Mesendoderm (in vitro differentiated cells): ENCODE measurements around the gene TMEM141.
"Not testable (repeated sequence)": the region's sequence is repeated elsewhere in the genome, so short reads cannot be mapped to it uniquely, and the experiment has no call there.

Experiments
- DNase-seq: peaks from one replicate; pipeline ENCODE4 v3.0.0; 2013
- H2AK5ac ChIP-seq: 2 replicates; pipeline ENCODE4 v1.6.1; 2013; ENCODE audit warnings: low read length, inconsistent platforms
- H2BK120ac ChIP-seq: 2 replicates; pipeline ENCODE4 v1.6.1; 2013; ENCODE audit warnings: low read depth, mild to moderate bottlenecking, low read length, moderate library complexity, mixed read lengths
- H2BK15ac ChIP-seq: replicated peaks from 2 replicates; pipeline ENCODE4 v1.6.1; 2013; ENCODE audit warnings: low read depth, mild to moderate bottlenecking, moderate library complexity
- H2BK5ac ChIP-seq: 2 replicates; pipeline ENCODE4 v1.6.1; 2013; ENCODE audit warnings: low read length, inconsistent platforms
- H3K18ac ChIP-seq: 2 replicates; pipeline ENCODE4 v1.6.1; 2013; ENCODE audit warnings: mild to moderate bottlenecking, low read length, mixed read lengths
- H3K23ac ChIP-seq: one replicate; pipeline ENCODE4 v1.6.1; 2013; ENCODE audit warnings: low read length
- H3K27ac ChIP-seq: 2 replicates; pipeline ENCODE4 v1.5.1; 2013; ENCODE audit warnings: low read depth, mild to moderate bottlenecking, inconsistent platforms, low read length, moderate library complexity
- H3K27me3 ChIP-seq: 2 replicates; pipeline ENCODE4 v1.6.1; 2013; ENCODE audit warnings: low read length, control low read depth, mild to moderate bottlenecking, inconsistent platforms; ENCODE audit not compliant: insufficient read depth, poor library complexity
- H3K36me3 ChIP-seq: 2 replicates; pipeline ENCODE4 v1.6.1; 2013; ENCODE audit warnings: low read length, inconsistent platforms; ENCODE audit not compliant: control insufficient read depth, insufficient read depth
- H3K4ac ChIP-seq: one replicate; pipeline ENCODE4 v1.6.1; 2013; ENCODE audit warnings: low read depth, mild to moderate bottlenecking, low read length, moderate library complexity
- H3K4me1 ChIP-seq: 2 replicates; pipeline ENCODE4 v1.6.1; 2013; ENCODE audit warnings: low read depth, low read length, inconsistent platforms; ENCODE audit not compliant: control insufficient read depth
- H3K4me2 ChIP-seq: 2 replicates; pipeline ENCODE4 v1.6.1; 2013; ENCODE audit warnings: low read length
- H3K4me3 ChIP-seq: 2 replicates; pipeline ENCODE4 v1.5.1; 2013; ENCODE audit warnings: mild to moderate bottlenecking, low read length
- H3K56ac ChIP-seq: one replicate; pipeline ENCODE4 v1.6.1; 2013; ENCODE audit warnings: low read length
- H3K79me1 ChIP-seq: 2 replicates; pipeline ENCODE4 v1.6.1; 2013; ENCODE audit warnings: low read length, inconsistent platforms
- H3K79me2 ChIP-seq: 2 replicates; pipeline ENCODE4 v1.6.1; 2013; ENCODE audit warnings: mild to moderate bottlenecking, low read length; ENCODE audit not compliant: control insufficient read depth, insufficient read depth
- H3K9ac ChIP-seq: 2 replicates; pipeline ENCODE4 v1.6.1; 2013; ENCODE audit warnings: low read length, inconsistent platforms
- H4K5ac ChIP-seq: one replicate; pipeline ENCODE4 v1.6.1; 2013; ENCODE audit warnings: low read length
- H4K8ac ChIP-seq: one replicate; pipeline ENCODE4 v1.6.1; 2013; ENCODE audit warnings: low read depth, mild to moderate bottlenecking, control low read depth, low read length, moderate library complexity
- WGBS: extraction: QIAGEN DNeasy Blood & Tissue Kit; methylation state at CpG from one replicate; pipeline ENCODE4 v1.1.7; 2013; ENCODE audit warnings: low lambda C conversion rate, missing lambda C conversion rate; ENCODE audit not compliant: insufficient coverage; ENCODE audit errors: extremely low coverage; 5-methylcytosine and 5-hydroxymethylcytosine counted together

TMEM141 gene

DNA sequence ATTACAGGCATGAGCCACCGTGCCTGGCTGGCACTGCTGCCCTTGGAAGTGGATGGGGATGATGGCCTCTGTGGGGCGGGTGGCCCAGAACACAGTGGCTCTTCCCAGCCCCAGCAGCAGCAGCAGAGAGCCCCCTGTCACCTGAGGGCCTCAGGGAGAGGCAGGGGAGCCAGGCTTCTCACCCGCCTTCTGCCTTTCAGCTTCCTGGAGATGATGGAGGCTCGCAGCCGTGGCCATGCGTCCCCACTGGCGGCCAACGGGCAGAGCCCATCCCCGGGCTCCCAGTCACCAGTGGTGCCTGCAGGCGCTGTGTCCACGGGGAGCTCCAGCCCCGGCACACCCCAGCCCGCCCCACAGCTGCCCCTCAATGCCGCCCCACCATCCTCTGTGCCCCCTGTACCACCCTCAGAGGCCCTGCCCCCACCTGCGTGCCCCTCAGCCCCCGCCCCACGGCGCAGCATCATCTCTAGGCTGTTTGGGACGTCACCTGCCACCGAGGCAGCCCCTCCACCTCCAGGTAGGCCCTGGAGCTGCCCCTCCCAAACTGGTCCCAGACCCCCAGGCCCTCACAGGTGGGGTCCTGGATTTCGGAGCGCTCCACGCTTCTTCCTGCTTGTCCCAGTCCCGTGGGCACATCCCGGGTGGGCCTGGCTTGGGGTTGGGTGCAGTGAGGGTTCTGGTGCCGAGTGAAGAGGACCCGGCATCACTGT is 46.2 kb downstream of the TMEM141 start:
- H3K4me2 ChIP-seq, result no peak overlapping the region

GRCh38 chr9:136837856-136838277 is 46.7 kb downstream of the TMEM141 start:
- not testable (repeated sequence) for H3K9ac ChIP-seq, H3K56ac ChIP-seq, H3K18ac ChIP-seq, H3K36me3 ChIP-seq, H2BK120ac ChIP-seq, H4K8ac ChIP-seq, H3K23ac ChIP-seq, H3K4ac ChIP-seq, H3K79me1 ChIP-seq, H3K4me3 ChIP-seq, H3K79me2 ChIP-seq, H3K4me2 ChIP-seq, H3K4me1 ChIP-seq, H2BK15ac ChIP-seq, H4K5ac ChIP-seq, H2AK5ac ChIP-seq, H3K27ac ChIP-seq, H3K27me3 ChIP-seq, DNase-seq, H2BK5ac ChIP-seq
- no CpG with 5 or more reads among the region's 15 CpGs for WGBS

More for the DNA sequence above, 46.2 kb downstream of the TMEM141 start:
- Histone ChIP-seq H3K36me3 (peaks cover 2% of the 10 kb centered on the region), H4K8ac (no peak overlapping the region), H3K79me1 (no peaks in the 10 kb centered on the region), H3K4me3 (no peak overlapping the region), H3K56ac (no peak overlapping the region), H3K23ac (no peak overlapping the region), H3K4ac (no peak overlapping the region), H3K27me3 (no peaks in the 10 kb centered on the region), H3K27ac (no peak overlapping the region), H3K4me1 (no peaks in the 10 kb centered on the region), H2BK120ac (no peak overlapping the region), H2AK5ac (no peak overlapping the region), H3K79me2 (no peaks in the 10 kb centered on the region), H4K5ac (no peak overlapping the region), H2BK5ac (no peak overlapping the region), H3K9ac (no peak overlapping the region), H2BK15ac (no peak overlapping the region), H3K18ac (no peak overlapping the region)
- DNase-seq, result no peak
- no CpG with 5 or more reads among the region's 27 CpGs for WGBS

DNA sequence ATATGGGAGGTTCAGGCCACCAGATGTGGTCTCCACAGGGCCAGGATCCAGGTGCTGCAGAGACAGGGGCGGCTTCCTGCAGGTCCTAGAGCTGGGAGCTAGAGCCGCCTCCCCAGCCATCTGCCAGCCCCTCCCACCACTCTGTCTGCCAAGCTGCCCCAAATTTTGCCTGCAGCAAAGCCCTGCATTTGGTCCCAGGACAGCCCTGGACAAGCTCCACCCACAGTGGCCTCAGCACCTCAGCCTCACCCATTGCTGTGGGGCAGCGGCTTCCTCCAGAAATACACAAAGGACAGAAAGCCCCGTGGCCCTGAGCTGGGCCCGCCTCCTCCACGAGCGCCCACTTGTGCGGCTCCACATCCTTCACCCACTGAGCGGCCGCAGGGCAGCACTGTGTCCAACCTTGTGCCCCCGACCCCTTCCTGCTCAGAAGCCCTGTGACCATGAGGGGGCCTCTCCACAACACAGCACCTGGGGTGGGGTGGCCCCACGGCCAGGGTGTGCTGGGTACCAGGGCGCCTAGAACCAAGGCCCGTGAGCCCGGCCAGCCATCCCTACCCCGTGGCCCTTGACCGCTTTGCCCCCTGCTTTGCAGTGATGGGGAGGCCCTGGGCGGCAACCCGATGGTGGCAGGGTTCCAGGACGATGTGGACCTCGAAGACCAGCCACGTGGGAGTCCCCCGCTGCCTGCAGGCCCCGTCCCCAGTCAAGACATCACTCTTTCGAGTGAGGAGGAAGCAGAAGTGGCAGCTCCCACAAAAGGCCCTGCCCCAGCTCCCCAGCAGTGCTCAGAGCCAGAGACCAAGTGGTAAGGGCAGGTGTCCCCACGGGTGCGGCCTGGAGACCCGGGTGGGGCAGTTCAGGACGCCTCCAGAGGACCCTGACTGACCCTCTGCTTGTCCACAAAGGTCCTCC is 47.4 kb downstream of the TMEM141 start:
- H3K4me1 ChIP-seq, result no peaks in the 10 kb centered on the region
- H3K27ac ChIP-seq, result no peak overlapping the region
- H4K5ac ChIP-seq, result no peak overlapping the region
- H3K4me2 ChIP-seq, result no peak overlapping the region
- no peaks in the 10 kb centered on the region for H3K79me2 ChIP-seq
- H3K79me1 ChIP-seq, result no peaks in the 10 kb centered on the region
- H3K23ac ChIP-seq, result no peak overlapping the region
- H4K8ac ChIP-seq, result no peak overlapping the region
- H3K27me3 ChIP-seq, result no peaks in the 10 kb centered on the region
- no peak overlapping the region for H3K56ac ChIP-seq
- H3K4me3 ChIP-seq, result no peak overlapping the region
- H3K18ac ChIP-seq, result no peak overlapping the region
- no peaks in the 10 kb centered on the region for H3K36me3 ChIP-seq
- no peak overlapping the region for H2AK5ac ChIP-seq
- no peak overlapping the region for H2BK5ac ChIP-seq
- no CpG with 5 or more reads among the region's 29 CpGs for WGBS
- no peak overlapping the region for H3K4ac ChIP-seq
- H2BK120ac ChIP-seq, result no peak overlapping the region
- DNase-seq, result no peak
- no peak overlapping the region for H2BK15ac ChIP-seq
- H3K9ac ChIP-seq, result no peak overlapping the region

DNA sequence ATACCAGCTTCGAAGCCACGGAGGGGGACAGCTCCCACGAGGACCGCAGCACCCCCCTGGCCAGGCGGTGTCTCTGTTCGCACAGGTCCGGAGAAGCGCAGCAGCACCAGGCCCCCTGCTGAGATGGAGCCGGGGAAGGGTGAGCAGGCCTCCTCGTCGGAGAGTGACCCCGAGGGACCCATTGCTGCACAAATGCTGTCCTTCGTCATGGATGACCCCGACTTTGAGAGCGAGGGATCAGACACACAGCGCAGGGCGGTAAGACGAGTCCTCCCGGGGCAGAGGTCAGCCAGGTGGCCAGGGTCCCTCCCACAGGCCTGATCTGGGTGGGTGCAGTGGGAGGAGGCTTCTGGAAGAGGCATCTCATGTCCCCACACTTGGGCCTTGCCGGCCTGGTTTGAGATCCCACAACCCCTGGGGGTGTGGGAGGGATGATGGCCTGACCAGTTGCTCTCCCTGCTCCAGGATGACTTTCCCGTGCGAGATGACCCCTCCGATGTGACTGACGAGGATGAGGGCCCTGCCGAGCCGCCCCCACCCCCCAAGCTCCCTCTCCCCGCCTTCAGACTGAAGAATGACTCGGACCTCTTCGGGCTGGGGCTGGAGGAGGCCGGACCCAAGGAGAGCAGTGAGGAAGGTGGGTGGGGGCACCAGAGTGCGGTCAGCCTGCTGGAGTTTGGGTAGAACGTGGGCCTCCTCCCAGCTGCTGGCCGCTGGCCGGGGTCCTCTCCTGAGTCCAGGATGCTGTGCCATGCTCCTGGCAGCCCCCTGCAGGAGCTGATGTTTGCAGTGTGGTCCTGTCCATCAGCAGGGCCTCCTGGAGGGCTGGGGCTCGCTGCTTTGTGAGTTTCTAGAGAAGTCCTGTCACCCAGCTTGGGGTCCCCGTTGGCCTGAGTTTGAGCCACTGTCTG is 48.3 kb downstream of the TMEM141 start:
- Histone ChIP-seq H3K36me3 (no peaks in the 10 kb centered on the region), H3K27ac (peak overlapping the region; percentile 36), H3K4ac (no peak overlapping the region), H4K5ac (no peak overlapping the region), H4K8ac (no peak overlapping the region), H3K79me1 (no peaks in the 10 kb centered on the region), H3K18ac (no peak overlapping the region), H2AK5ac (no peak overlapping the region), H2BK5ac (no peak overlapping the region), H3K79me2 (no peaks in the 10 kb centered on the region), H3K4me2 (no peak overlapping the region), H2BK120ac (no peak overlapping the region), H3K56ac (no peak overlapping the region), H3K9ac (no peak overlapping the region), H3K23ac (no peak overlapping the region), H3K4me1 (no peaks in the 10 kb centered on the region), H3K4me3 (no peak overlapping the region), H2BK15ac (no peak overlapping the region), H3K27me3 (no peaks in the 10 kb centered on the region)
- no CpG with 5 or more reads among the region's 36 CpGs for WGBS
- DNase-seq, result no peak

DNA sequence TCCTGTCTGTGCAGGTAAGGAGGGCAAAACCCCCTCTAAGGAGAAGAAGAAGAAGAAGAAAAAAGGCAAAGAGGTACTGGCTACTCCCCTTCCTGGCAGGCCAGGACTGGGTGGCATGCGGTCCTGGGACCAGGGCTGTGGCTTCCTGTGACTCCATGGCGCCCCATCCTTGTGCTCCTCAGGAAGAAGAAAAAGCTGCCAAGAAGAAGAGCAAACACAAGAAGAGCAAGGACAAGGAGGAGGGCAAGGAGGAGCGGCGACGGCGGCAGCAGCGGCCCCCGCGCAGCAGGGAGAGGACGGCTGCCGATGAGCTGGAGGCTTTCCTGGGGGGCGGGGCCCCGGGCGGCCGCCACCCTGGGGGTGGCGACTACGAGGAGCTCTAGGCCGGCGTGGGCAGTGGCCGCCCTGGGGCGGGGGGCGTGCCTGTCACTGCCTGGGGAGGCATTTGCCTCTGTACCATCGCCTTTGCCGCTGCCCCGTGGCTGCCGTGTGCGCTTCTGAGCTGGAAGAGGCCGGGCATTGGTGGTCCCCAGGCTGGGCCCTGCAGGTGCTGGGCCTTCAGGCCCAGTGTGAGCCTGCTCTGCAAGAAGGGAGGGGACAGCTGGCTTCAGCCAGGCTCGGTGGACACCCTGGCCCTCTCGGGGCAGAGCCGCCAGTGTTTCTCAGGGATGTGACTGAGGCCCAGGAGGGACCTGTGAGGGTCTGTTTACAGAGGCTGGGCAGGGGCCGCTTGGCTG is 49.2 kb downstream of the TMEM141 start:
- no peak overlapping the region for H3K56ac ChIP-seq
- WGBS, result no CpG with 5 or more reads among the region's 32 CpGs
- H3K27ac ChIP-seq, result peak overlapping the region; percentile 9

More for the DNA sequence above, 49.2 kb downstream of the TMEM141 start:
- Histone ChIP-seq H3K4me2 (no peak overlapping the region), H4K5ac (no peak overlapping the region), H2BK120ac (no peak overlapping the region), H2AK5ac (no peak overlapping the region), H3K79me1 (no peaks in the 10 kb centered on the region), H3K27me3 (no peaks in the 10 kb centered on the region), H3K18ac (no peak overlapping the region), H3K9ac (no peak overlapping the region), H4K8ac (no peak overlapping the region), H3K23ac (no peak overlapping the region), H2BK5ac (no peak overlapping the region), H3K4me3 (no peak overlapping the region), H3K4ac (no peak overlapping the region), H3K4me1 (no peaks in the 10 kb centered on the region), H2BK15ac (no peak overlapping the region), H3K79me2 (no peaks in the 10 kb centered on the region), H3K36me3 (no peaks in the 10 kb centered on the region)
- DNase-seq, result no peak
